ENCODE results near the gene CCM2. TPM values are rescaled to one million over a fixed set of nuclear protein-coding genes. Genes with fewer than 3 reads are reported as not detected.

The CCM2 gene
- polyA plus RNA-seq (ENCODE audit: insufficient read length in 12 of 12) = 10 to 100 TPM in 11 of 12 donors, not detected in 1; 33.7 to 43.4 (median 38.3) TPM
- long read RNA-seq, donor 1, transcript CCM2-201 (10 exons, 1,894 nt) = major isoform, 8 of 13 reads
- long read RNA-seq, donor 1, partial matches to known transcripts = 0 of 13 reads
- long read RNA-seq, donor 1, other reads (novel, unspliced or antisense) = 0 of 13 reads
- long read RNA-seq, donor 2, transcript CCM2-218 (9 exons, 1,719 nt) = minor isoform, 5 of 19 reads
- long read RNA-seq, donor 2, transcript CCM2-201 (10 exons, 1,894 nt) = major isoform, 10 of 19 reads
- long read RNA-seq, donor 2, partial matches to known transcripts = 0 of 19 reads
- long read RNA-seq, donor 2, other reads (novel, unspliced or antisense) = 0 of 19 reads
- long read RNA-seq, donor 3, partial matches to known transcripts = 0 of 5 reads
- long read RNA-seq, donor 3, other reads (novel, unspliced or antisense) = 0 of 5 reads
- long read RNA-seq, donor 4, partial matches to known transcripts = 0 of 6 reads
- long read RNA-seq, donor 4, other reads (novel, unspliced or antisense) = 0 of 6 reads
- long read RNA-seq, donor 5, transcript CCM2-218 (9 exons, 1,719 nt) = minor isoform, 6 of 20 reads
- long read RNA-seq, donor 5, transcript CCM2-201 (10 exons, 1,894 nt) = major isoform, 11 of 20 reads
- long read RNA-seq, donor 5, partial matches to known transcripts = 0 of 20 reads
- long read RNA-seq, donor 5, other reads (novel, unspliced or antisense) = 0 of 20 reads
- long read RNA-seq, donor 6, partial matches to known transcripts = 7 of 12 reads
- long read RNA-seq, donor 6, other reads (novel, unspliced or antisense) = 0 of 12 reads
- long read RNA-seq, donor 7, transcript CCM2-201 (10 exons, 1,894 nt) = major isoform, 6 of 7 reads
- long read RNA-seq, donor 7, partial matches to known transcripts = 0 of 7 reads
- long read RNA-seq, donor 7, other reads (novel, unspliced or antisense) = 0 of 7 reads
- long read RNA-seq, donor 8, transcript CCM2-201 (10 exons, 1,894 nt) = major isoform, 10 of 16 reads
- long read RNA-seq, donor 8, transcript CCM2-218 (9 exons, 1,719 nt) = minor isoform, 5 of 16 reads
- long read RNA-seq, donor 8, partial matches to known transcripts = 0 of 16 reads
- long read RNA-seq, donor 8, other reads (novel, unspliced or antisense) = 0 of 16 reads
- long read RNA-seq, donor 9, transcript CCM2-201 (10 exons, 1,894 nt) = major isoform, 5 of 9 reads
- long read RNA-seq, donor 9, partial matches to known transcripts = 0 of 9 reads
- long read RNA-seq, donor 9, other reads (novel, unspliced or antisense) = 0 of 9 reads
- long read RNA-seq, donor 10, transcript CCM2-201 (10 exons, 1,894 nt) = major isoform, 9 of 15 reads
- long read RNA-seq, donor 10, partial matches to known transcripts = 0 of 15 reads
- long read RNA-seq, donor 10, other reads (novel, unspliced or antisense) = 0 of 15 reads
- long read RNA-seq, donor 11, transcript CCM2-201 (10 exons, 1,894 nt) = major isoform, 9 of 13 reads
- long read RNA-seq, donor 11, partial matches to known transcripts = 0 of 13 reads
- long read RNA-seq, donor 11, other reads (novel, unspliced or antisense) = 0 of 13 reads

DNA sequence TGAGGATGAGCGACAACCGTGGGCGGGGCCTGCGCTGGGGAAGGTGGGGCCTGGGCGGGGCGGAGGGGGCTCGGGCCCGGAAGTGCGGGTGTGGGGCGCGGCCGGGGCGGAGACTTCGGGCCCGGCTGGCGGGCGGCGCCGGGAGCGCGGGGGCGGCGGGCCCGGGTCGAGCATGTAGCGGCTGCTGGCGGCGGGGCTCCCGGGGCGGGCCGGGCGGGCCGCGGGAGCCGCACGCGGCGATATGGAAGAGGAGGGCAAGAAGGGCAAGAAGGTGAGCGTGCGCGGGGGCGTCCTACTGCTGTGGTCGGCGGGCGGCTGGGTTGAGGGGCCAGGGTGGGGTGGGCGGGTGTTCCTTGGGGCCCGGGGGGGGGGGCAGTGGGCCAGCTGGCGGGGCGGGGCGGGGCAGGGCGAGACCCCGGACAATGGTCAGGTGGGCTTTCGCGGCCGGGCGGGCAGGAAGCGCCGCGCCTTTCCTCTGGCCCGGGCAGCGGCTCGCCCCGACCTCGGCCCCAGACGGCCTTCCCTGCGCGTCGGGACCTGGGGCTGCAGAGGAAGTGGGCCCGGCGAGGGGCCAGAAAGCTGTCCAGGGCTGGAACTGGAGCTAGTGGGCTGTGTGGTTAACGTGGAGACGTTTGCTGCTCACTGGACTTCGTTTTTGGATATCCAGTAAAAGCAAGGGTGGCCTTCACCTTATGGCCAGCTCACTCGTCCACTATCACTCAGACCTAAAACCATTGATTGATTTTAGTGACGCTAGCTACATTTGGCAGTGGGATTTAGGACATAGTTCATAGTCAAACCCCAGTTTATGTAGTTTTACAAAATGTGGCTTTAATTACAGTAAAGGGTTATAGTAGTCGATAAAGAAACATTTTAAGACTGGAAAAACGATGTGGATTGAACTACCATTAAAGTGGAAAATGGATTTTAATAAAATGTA is at the start of gene CCM2:
Gene CCM2, plus strand, starts transcription at position 109 of the 940 bp plus-strand sequence. Its CDS starts 133 bp downstream, at position 242.
- DNase-seq = peak; percentile 68

DNA sequence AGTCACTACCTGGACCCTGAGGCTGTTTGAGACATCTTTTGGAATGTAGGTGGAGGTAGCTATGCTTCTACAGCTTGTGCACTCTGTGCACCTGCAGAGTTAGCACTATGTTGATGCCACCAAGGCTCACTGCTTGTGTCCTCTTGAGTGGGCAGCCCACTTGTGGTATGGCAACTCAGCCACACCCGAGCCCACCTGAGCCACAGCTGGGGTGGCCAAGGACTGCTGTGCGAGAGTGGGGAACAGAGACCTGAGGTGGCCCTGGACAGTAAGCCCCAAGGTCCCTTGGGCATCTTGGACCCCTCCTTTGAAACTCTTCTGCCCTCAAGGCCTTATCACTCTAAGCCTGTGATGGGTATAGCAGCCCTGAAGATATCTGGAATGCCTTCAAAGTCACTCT is 46.8 kb upstream of the CCM2 start:
- no peak for DNase-seq

DNA sequence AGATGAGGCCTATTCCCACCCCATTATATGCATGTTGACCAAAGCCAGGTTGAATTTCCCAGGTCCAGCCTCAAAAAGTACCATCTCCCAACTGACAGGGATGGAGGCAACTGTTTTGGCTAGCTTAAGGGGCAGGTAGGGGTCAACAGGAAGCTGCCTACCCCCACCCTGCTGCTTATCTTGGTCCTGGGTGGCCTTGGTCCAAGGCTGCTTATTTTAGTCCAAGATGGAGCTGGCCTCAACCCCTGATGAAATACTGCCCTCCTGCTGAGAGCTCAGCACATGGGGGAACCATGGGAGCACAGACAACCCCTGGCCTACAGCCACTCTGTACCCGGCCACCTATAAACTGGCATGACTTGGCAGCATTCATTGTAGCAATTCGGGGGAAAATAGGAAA is 44.3 kb upstream of the CCM2 start:
- no peak for DNase-seq

DNA sequence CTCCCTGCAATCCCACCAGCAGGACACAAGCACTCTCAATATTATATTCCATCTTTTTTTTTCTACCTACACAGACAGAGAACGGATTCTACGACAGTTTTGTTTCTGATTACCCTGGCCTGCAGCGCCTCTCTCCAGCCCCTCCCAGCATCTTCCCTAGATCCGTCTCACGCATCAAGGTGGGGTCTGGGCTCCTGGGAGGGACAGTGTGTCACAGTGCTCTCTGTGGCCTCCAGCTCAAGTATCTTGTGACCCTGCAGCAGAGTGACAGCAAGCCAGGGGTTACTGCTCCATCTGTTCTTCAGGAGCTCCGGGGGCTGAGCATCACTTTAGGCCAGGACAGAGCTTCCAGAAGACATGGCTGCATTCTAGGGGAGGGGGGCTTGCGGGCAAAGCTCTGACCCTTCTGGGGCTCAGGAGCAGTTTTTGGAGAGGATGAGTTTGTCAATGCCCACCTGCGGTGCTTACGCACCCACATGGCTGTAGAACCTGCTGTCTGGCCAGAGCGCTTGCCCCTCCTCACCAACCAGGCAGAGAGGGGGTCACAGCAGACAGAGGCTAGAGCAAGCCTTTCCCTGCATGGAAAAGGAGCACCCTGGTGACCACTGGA is 43.7 kb upstream of the CCM2 start:
- no peak for DNase-seq

DNA sequence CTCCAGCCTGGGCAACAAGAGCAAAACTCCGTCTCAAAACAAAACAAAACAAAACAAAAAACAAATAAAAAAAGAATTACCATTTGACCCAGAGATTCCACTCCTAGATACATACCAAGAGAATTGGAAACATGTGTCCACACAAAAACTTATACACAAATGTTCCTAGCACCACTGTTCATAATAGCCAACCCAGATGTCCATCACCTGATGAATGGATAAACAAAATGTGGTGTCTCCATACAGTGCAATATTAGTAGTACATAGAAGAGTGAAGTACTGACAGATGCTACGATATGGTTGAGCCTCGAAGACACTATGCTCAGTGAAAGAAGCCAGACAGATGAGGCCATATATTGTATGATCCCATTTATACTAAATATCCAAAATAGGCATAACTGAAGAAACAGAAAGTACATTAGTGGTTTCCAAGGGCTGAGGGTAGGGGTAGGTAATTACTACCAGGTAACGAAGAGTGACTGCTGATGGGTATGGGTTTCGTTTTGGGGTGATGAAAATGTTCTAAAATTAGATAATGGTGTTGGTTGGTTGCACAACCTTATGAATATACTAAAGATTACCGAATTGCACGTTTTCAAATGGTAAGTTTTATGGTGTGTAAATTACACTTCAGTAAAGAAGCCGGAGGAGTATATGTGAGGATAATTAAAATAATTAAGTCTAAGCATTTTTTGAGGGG is 41.2 kb upstream of the CCM2 start:
- DNase-seq = no peak

DNA sequence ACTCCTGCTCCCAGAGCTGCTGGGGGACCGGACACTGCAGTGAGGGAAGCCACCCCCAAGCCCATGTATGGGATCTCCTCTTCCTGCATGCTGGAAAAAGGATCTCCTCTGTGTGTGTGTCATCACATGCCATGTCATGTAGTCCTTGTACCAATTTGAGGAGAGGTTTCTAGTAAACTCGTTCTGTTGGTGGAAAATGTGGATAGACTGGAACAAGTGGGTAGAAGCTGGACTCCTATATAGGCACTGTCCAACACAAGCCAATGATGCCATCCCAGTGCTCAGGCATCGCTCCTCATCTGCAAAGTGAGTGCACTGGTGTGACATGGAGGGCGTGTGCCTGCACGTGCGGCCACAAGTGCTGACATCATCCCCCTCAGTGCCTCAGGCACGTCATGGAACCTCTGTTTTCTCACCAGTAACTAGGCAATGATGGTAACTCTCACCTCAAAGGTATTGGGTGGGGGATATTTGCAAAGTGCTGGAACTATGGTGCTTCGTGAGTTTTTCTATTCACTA is 40.5 kb upstream of the CCM2 start:
- DNase-seq = no peak

DNA sequence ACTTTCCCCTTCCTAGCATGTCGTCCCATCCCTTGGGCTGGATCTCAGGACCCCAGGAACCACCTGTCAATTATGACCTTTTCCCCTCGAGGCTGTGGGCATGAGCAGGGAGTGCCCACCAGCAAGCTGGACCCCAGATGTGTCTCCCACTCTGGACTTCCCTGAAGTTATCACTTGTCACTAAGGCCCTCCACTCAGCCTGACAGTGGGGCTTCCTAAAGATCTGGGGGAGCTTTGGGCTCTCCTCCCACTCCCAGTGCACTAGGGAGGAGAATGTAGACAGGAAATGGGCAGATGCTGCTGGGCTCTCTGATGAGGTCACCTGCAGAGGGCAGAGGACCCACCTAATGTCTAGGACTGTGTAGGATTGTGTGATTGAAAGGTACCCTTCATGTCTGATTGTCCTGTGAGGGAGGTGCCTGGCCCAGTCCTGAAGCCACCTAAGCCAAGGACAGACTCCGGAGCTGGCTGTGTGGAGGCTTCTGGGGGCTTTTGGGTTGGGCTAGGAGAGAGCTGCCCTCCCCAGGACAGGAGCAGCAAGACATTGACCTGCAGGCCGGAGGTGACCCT is 39.9 kb upstream of the CCM2 start:
- no peak for DNase-seq

DNA sequence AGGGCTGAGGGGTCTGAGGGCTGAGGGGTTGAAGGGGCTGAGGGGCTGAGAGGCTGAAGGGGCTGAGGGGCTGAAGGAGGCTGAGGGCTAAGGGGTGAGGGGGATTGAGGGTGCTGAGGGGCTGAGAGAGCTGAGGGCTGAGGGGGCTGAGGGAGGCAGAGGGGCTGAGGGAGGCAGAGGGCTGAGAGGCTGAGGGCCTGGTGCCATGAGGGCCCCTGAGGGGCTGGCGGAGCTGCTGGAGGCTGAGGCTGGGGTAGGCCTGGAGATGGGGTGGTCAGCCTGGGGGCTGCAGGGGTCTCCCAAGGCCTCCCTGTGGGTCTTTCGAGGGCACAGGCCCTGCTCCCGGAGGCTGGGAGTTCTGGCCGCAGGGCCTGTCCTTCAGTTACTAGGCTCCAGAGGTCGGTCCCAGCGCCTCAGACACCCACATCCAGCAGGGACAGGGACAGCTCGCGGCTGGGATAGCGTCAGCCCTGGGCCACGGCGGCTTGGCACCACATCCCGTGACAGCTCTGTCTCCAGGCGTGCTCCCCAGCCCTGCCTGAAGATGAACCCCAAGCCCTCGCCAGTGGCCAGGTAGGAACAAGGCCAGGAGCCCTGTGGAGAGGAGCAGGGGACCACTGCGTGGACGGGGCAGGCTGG is 38.0 kb upstream of the CCM2 start:
- DNase-seq = no peak

DNA sequence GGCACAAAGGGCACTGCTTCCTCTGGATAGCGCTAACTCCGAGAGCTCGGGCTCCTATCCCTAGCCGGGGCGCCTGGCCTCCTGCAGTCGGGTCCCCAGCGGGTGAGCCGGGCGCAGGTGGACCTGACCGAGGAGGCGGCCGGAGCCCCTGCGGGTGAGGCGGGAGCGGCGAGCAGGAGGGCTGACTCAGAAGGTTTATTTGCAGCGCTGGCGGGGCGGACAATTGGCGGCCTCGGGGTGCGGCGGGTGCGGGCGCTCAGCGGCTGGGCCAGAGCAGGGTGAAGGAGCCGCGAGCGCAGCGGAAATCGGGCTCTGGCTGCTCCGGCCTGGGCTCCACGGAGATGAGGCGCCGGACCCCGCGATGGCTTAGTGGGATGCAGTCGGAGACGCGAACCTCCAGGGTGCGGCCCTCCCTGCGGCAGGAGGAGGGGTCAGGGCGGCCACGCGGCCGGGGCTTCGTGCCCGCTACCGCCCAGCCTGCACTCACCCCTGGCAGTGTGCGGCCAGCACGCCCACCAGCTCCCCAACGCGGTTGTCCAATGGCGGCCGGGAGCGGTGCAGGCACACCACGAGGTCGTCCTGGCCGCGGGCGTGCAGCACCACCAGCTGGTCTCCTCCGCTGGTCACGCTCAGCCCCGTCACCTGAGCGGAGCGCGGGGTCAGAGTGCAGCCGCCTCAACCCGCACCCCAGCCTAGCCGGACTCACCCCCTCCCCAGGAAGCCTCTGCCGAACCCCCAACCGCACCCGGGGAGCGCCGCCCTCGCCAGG is 37.3 kb upstream of the CCM2 start:
- peak; percentile 31 for DNase-seq

DNA sequence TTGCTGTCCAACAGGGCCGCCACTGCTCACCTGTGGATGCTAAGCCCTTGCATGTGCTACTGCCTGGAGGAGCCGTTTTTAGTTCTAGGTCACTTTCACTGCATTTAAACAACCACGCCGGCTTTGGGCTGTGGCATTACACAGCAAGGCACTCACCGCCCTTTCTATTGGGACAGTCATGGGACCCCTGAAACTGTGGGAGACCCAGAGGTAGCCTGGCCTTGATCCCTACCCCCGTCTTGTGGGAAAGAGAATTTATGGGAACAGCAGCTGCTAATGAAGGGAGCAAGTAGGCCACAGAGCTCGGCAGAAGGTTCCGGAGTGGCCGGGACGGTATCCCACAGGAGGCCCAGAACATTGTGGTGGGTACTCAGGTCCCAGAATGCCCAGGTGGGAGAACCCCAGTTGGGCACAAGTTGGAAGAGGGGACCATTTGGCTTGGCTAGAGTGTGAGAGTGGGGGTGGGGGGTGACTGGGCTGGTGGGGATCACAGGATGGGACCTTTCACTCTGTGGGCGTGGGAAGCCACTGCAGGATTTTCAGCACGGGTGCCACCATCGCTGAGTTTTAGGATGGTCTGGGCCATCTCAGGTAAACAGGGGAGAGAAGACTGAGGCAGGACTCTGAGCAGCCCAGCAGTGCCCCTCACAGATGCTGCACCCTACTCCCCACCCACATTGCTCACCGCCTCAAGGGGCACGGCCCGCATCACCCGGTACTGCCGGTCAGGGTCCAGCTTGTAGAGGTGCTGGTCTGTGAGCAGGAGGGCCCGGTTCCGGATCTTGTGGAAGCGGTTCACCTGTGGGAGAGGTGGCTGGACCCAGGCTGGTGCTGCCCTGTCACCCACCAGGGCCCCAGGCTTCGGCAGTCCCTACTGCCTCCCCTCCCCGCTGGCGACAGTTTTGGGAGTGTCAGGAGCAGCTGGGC is 36.4 kb upstream of the CCM2 start:
- no peak for DNase-seq

DNA sequence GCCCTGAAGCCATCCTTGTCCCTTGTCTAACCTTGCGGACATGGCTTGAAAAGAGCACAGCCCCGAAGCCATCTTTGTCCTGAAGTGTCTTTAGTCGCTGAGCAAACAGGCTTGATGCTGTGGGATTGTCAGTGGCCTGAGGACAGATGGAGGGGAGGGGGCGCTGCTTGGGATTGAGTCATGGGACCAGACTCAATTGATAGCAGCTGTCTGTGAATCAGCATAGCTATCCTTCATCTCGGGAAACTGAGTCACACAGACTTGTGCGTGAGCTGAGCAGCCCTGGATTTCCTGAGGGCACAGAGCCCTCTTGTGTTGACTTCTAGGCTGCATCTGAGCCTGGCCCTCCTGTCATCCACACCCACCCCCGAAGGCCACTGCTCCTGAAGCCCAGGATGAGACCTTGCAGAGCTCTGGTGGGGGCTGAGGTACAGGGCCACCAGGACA is 35.6 kb upstream of the CCM2 start:
- DNase-seq = no peak

DNA sequence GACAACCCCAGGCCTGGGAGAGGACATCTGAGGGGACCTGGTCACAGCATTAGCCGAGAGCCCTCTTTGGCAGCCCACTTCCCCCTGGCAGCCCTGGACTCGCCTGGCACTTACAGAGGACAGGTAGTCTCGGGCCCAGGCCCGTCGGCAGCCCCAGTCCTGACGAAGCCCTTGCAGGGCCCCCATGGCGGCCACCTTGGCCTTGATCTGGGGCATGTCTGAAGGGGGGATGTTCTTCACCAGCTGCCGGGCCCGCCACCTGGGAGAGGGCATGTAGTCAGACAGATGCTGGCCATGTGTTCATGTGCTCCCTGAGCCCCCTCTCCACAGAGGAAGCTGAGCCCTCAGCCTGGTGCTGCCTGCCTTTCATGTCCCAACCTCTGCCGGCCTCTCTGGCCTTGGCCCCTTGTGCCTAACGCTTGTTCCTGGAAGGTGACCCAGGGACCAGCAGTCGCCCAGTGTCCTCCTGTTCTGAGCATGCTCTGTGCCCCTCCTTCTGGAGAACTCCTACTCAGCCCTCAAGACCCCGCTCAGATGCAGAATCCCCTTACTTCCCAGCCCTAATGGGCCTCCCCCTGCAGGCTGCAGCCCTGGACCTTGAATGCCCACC is 35.1 kb upstream of the CCM2 start:
- DNase-seq = no peak

DNA sequence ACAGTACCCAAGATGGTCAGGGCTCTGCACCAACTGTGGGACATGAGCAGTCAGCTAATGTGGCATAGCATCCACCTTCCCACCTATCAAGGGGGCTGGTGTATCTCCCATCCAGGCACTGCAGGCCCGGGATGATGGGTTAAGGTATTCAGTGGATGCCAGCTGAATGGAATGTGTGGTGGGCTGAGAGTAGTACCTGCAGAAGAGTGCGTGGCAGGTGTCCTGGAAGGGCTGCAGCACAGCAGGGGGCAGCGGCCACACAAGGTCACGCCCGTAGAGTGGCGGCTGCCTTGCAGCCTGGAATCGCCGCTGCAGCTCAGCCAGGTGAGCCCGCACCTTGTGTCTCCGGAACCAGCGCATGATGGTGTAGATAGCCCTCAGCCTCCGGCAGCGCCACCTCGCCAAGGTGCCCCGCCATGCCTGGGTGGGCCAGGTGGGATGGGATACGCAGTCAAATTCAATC is 34.5 kb upstream of the CCM2 start:
- DNase-seq = no peak

DNA sequence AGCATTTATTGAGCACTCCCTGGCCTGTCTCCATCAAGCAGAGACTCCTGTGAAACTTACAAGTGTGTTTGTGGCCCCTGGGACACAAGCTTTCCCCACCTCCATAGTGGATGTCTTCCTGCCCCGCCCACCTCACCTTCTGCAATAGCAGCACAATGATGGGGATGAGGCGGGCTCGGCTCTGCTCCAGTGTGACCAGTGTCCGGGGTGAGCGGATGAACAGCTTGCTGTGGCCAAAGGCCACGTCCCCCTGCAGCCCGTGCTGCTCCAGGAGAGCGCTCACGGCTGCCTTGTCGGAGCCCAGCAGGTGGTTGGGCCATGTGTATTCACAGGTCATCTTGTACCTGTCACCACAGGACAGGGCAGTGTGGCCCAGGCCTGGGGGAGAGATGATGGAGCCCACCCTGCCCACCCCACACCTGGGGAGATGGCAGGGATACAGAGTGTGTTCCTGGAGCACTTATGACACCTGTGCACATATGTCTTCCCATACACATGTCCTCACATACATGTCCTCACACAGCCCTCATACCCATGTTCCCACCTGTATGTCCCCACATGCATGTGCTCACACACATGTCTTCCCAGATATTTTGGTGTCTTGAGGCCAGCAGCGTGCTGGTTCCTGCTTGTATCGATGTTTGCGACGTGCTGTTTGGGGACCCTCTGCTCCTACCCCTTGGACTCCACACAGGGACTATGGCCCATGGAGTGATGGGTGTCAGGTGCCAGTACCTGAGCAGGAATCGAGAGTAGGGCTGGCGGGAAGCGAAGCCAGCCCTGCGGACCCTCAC is 33.9 kb upstream of the CCM2 start:
- DNase-seq = no peak
